Ectodermal cell (in vitro differentiated cells): ENCODE measurements around the gene TOMT. TPM values are rescaled to one million over a fixed set of nuclear protein-coding genes. Genes with fewer than 3 reads are reported as not detected.

ENCODE experiments used
- H3K27ac ChIP-seq: 2 replicates; pipeline ENCODE4 v1.7.0; 2013; ENCODE audit warnings: mild to moderate bottlenecking, low read depth, low read length; ENCODE audit not compliant: insufficient read depth, poor library complexity, severe bottlenecking
- H3K27me3 ChIP-seq: 2 replicates; pipeline ENCODE4 v1.7.0; 2013; ENCODE audit warnings: mild to moderate bottlenecking, low read length; ENCODE audit not compliant: insufficient read depth, control insufficient read depth, poor library complexity, severe bottlenecking
- H3K36me3 ChIP-seq: one replicate; pipeline ENCODE4 v1.7.0; 2013; ENCODE audit warnings: low read length; ENCODE audit not compliant: control insufficient read depth, insufficient read depth
- H3K4me1 ChIP-seq: one replicate; pipeline ENCODE4 v1.7.0; 2013; ENCODE audit warnings: low read length; ENCODE audit not compliant: control insufficient read depth, insufficient read depth
- H3K4me3 ChIP-seq: 2 replicates; pipeline ENCODE4 v1.7.0; 2013; ENCODE audit warnings: low read depth, low read length, control low read depth; ENCODE audit not compliant: insufficient read depth
- H3K9me3 ChIP-seq: 2 replicates; pipeline ENCODE4 v1.7.0; 2013; ENCODE audit warnings: mild to moderate bottlenecking, low read length, moderate library complexity; ENCODE audit not compliant: control insufficient read depth
- WGBS, 2 experiments: methylation state at CpG; one replicate each; pipeline ENCODE4 v1.1.7; 2013; ENCODE audit warnings: missing lambda C conversion rate in 2 of 2; 5-methylcytosine and 5-hydroxymethylcytosine counted together
- polyA plus RNA-seq, 4 experiments: library from polyadenylated mRNA; stranded (reverse); fragments of 50-300 nt; gene quantifications; one replicate each; pipeline ENCODE4 v1.2.3, GENCODE V29; 2013

Gene TOMT, protein sequence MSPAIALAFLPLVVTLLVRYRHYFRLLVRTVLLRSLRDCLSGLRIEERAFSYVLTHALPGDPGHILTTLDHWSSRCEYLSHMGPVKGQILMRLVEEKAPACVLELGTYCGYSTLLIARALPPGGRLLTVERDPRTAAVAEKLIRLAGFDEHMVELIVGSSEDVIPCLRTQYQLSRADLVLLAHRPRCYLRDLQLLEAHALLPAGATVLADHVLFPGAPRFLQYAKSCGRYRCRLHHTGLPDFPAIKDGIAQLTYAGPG
- not detected for polyA plus RNA-seq (2013, experiment 1 of 4)
- not detected for polyA plus RNA-seq (2013, experiment 2 of 4)
- not detected for polyA plus RNA-seq (2013, experiment 3 of 4)
- not detected for polyA plus RNA-seq (2013, experiment 4 of 4)

- no peak within 1 kb of the TSS for H3K27ac ChIP-seq
- H3K4me1 ChIP-seq, result peaks cover 8% of the 10 kb centered on the region
- no peaks in the 10 kb centered on the region for H3K36me3 ChIP-seq
- no peaks in the 10 kb centered on the region for H3K9me3 ChIP-seq
- 94 to 95% methylated on average over 14 of the region's 14 CpGs for WGBS, 2 experiments
- no peak within 1 kb of the TSS for H3K4me3 ChIP-seq
- no peaks in the 10 kb centered on the region for H3K27me3 ChIP-seq
These were observed at the start of gene TOMT for GRCh38 chr11:72105888-72106287. TSS of gene TOMT (plus strand) at chr11:72105924. CDS start at chr11:72105952, 28 bp downstream.

DNA sequence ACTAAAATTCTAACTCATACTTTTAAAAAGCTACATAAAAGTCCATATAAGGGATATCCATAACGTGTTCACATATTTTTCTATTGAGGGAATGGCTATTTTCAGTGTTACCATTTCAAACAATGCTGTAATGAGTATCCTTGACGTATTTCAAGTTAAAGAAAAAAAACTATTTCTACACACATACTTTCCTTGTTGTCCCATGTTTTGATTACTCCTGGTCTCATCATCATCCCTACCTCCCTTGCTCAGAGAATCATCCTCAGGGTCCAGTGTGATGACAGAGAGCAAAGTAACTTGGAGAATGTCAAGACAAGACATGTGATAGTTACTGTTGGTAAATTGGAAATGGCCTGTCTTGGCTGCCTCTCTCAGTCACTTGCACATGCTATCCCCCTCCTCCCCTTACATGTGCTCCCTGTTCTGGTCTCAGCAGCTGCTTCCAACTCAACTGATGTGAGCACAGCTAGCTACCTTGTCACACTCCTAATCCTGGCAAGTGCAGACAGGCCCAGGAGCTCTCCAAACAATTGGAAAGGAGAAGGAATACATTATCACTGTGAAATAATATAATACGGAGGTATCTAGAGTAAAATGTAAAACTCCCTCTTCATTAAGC is 47.2 kb upstream of the TOMT start:
- H3K27ac ChIP-seq, result no peak overlapping the region
- no peaks in the 10 kb centered on the region for H3K27me3 ChIP-seq
- H3K9me3 ChIP-seq, result no peaks in the 10 kb centered on the region
- 98 to 100% methylated on average over 2 to 3 of the region's 3 CpGs for WGBS, 2 experiments
- no peaks in the 10 kb centered on the region for H3K4me1 ChIP-seq
- no peak overlapping the region for H3K4me3 ChIP-seq
- no peaks in the 10 kb centered on the region for H3K36me3 ChIP-seq

- WGBS, 2 experiments, result 93 to 94% methylated on average over 3 of the region's 5 CpGs
- H3K4me1 ChIP-seq, result no peaks in the 10 kb centered on the region
- peaks cover 3% of the 10 kb centered on the region for H3K36me3 ChIP-seq
- no peaks in the 10 kb centered on the region for H3K9me3 ChIP-seq
- H3K27ac ChIP-seq, result no peak overlapping the region
- H3K27me3 ChIP-seq, result no peaks in the 10 kb centered on the region
- H3K4me3 ChIP-seq, result no peak overlapping the region
These were observed 43.9 kb upstream of the TOMT start for GRCh38 chr11:72061739-72062396.

DNA sequence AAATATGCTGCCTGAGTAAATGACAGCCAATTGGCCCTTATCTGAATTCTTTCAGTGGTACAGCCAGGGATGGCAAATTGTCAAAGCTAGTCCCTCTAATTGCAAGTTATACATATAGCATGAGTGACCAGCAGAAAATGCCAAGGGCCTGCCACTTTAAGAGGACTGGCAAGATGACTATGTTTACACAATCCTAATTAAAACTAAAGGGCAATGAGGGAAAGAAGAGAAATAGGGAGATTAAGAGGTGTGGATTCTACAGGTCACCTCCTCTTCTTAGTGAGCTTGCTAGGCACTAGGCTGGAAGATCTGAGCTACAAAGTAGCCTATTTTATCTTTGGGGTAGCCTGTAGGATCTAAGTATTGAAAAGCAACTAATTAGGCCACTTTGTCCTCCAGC is 38.9 kb upstream of the TOMT start:
- Histone ChIP-seq H3K9me3 (no peaks in the 10 kb centered on the region), H3K4me1 (peaks cover 14% of the 10 kb centered on the region), H3K27ac (no peak overlapping the region), H3K27me3 (no peaks in the 10 kb centered on the region), H3K36me3 (peaks cover 3% of the 10 kb centered on the region), H3K4me3 (no peak overlapping the region)

DNA sequence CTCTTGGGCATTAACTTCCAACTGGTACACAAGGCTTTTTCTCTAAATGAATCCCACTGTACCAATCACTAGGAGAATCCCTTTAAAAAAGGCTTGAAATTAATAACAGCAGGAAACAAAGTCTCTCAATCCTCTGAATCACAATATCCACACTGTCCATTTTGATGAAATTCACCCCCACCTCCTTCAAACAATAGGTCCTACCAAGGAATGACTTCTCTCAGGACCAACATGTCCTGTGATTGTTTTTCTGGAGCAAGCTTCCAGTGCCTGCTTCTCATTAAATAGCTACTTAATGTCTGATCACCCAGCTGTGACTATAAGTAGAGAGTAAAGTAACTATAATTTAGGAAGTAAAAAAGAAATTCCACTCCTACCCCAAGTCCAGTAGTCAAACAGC is 38.5 kb upstream of the TOMT start:
- Histone ChIP-seq H3K4me3 (no peak overlapping the region), H3K9me3 (no peaks in the 10 kb centered on the region), H3K36me3 (peaks cover 3% of the 10 kb centered on the region), H3K27me3 (no peaks in the 10 kb centered on the region), H3K27ac (no peak overlapping the region), H3K4me1 (peaks cover 14% of the 10 kb centered on the region)

- Histone ChIP-seq H3K27ac (no peak overlapping the region), H3K27me3 (no peaks in the 10 kb centered on the region), H3K36me3 (peaks cover 3% of the 10 kb centered on the region), H3K4me1 (peaks cover 14% of the 10 kb centered on the region), H3K9me3 (no peaks in the 10 kb centered on the region), H3K4me3 (no peak overlapping the region)
These were observed 38.0 kb upstream of the TOMT start for GRCh38 chr11:72067676-72068075.

- peaks cover 18% of the 10 kb centered on the region for H3K4me1 ChIP-seq
- no peaks in the 10 kb centered on the region for H3K27me3 ChIP-seq
- no peak overlapping the region for H3K4me3 ChIP-seq
- H3K9me3 ChIP-seq, result no peaks in the 10 kb centered on the region
- peaks cover 3% of the 10 kb centered on the region for H3K36me3 ChIP-seq
- no peak overlapping the region for H3K27ac ChIP-seq
These were observed 36.5 kb upstream of the TOMT start for GRCh38 chr11:72069200-72069599.

DNA sequence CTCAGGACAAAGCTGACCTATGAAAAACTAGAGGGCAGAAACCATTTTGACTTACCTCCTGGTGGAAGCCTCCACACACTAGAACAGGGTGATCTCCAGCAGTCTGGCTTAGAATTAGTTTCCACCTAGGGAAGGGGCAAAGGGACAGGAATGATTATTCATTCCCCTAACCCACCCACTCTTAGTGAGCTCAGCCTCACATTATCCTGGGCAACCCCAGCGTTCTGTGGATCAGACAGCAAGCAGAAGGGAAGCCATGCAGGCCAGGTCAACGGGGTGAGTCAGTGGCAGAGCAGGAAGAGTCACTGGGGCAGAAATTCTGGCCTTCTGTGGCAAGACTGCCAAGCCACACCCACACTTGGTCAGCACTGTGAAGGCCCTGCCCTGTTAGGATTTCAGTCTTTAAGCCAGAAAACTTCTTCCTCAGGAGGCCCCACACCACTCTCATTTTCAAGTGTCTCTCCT is 35.9 kb upstream of the TOMT start:
- Histone ChIP-seq H3K9me3 (no peaks in the 10 kb centered on the region), H3K36me3 (peaks cover 3% of the 10 kb centered on the region), H3K4me1 (peaks cover 18% of the 10 kb centered on the region), H3K27me3 (no peaks in the 10 kb centered on the region), H3K27ac (no peak overlapping the region), H3K4me3 (no peak overlapping the region)
- WGBS, 2 experiments, result 57 to 58% methylated on average over 2 of the region's 2 CpGs

DNA sequence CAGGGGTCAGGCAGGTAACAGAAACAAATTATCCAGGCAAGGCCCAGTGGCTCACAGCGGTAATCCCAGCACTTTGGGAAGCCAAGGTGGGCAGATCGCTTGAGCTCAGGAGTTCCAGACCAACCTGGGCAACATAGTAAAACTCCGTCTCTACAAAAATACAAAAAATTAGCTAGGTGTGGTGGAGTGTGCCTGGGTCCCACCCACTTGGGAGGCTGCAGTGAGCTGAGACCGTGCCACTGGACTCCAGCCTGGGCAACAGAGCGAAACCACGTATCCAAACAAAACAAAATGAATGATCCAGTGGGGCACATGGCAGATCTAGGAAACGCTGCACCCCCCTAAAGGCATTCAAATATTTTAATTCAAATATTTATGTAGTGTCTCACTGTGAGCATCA is 35.2 kb upstream of the TOMT start:
- Histone ChIP-seq H3K4me1 (peaks cover 22% of the 10 kb centered on the region), H3K27ac (no peak overlapping the region), H3K4me3 (no peak overlapping the region), H3K9me3 (no peaks in the 10 kb centered on the region), H3K27me3 (no peaks in the 10 kb centered on the region), H3K36me3 (peaks cover 3% of the 10 kb centered on the region)
- 93 to 97% methylated on average over 6 to 7 of the region's 7 CpGs for WGBS, 2 experiments

- no peaks in the 10 kb centered on the region for H3K27me3 ChIP-seq
- no peaks in the 10 kb centered on the region for H3K36me3 ChIP-seq
- peaks cover 22% of the 10 kb centered on the region for H3K4me1 ChIP-seq
- no peaks in the 10 kb centered on the region for H3K9me3 ChIP-seq
- WGBS, 2 experiments, result 79 to 85% methylated on average over 3 of the region's 3 CpGs
- H3K27ac ChIP-seq, result no peak overlapping the region
- H3K4me3 ChIP-seq, result no peak overlapping the region
These were observed 33.4 kb upstream of the TOMT start for GRCh38 chr11:72072348-72072747.
